ENCODE results near the gene AUH.

DNA sequence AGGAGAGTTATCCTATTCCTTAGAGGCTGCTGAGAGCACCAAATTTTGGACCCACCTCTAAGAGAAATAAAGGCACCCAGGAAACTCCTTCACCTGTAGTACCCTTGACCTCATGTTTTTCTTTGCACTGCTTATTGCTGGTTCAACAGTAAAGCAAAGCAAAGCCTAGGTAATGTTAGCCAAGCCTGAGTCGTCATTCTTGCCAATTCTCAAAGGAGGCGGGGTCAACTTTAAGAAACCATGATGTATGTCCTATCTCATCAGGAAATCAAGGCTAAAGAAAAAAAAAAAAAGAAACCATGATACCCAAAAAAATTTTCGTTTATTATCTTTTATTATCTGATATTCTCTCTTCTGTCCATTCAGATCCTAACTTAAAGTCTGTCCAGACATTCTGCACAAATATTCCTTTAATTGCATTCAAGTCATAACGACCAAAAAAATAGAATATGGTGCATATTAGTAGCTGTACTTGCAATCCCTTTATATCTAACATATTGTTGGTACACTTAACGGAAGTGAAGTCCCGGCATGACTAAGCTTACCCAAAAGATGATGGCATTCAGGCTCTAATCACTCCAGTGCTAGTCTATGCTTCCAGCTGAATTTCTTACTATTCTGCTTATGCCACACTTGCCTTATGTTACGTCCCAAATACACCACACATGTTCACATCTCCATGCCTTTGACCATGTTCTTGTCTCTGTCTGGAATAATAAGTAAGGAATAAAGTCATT, 1.8 kb downstream of the AUH start:
- no peak for TF ChIP-seq ZBTB7A (IDR thresholded peaks at IDR 0.05; ENCODE audit: low read depth)
- TF ChIP-seq FOXM1 (IDR thresholded peaks at IDR 0.05; ENCODE audit: borderline replicate concordance, low read depth) = no peak
- TF ChIP-seq TAF1 (IDR thresholded peaks at IDR 0.05; ENCODE audit: low read depth) = no peak
- TF ChIP-seq RAD21 (IDR thresholded peaks at IDR 0.05; ENCODE audit: low read depth) = no peak
- TF ChIP-seq MAX (IDR thresholded peaks at IDR 0.05) = no peak
- no peak for TF ChIP-seq EP300 (IDR thresholded peaks at IDR 0.05; ENCODE audit: borderline replicate concordance)
- TF ChIP-seq CEBPB (IDR thresholded peaks at IDR 0.05) = no peak
- TF ChIP-seq, protein P1, sequence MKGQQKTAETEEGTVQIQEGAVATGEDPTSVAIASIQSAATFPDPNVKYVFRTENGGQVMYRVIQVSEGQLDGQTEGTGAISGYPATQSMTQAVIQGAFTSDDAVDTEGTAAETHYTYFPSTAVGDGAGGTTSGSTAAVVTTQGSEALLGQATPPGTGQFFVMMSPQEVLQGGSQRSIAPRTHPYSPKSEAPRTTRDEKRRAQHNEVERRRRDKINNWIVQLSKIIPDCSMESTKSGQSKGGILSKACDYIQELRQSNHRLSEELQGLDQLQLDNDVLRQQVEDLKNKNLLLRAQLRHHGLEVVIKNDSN (IDR thresholded peaks at IDR 0.05) = no peak
- TF ChIP-seq YY1 (IDR thresholded peaks at IDR 0.05; ENCODE audit: low read depth) = no peak

All from Ishikawa (cell line).